Epithelial cell of esophagus (primary cell): ENCODE results near the gene CHST15.
"Not testable (repeated sequence)": the region's sequence is repeated elsewhere in the genome, so short reads cannot be mapped to it uniquely, and the experiment has no call there.

Experiments used
- DNase-seq: peaks from one replicate; pipeline ENCODE4 v3.0.0; 2010; ENCODE audit warnings: low read depth
- H3K4me3 ChIP-seq: 2 replicates; pipeline ENCODE4 v1.5.1; 2011; ENCODE audit warnings: mild to moderate bottlenecking, low read length, control low read depth
- CTCF ChIP-seq: IDR thresholded peaks from 2 replicates; pipeline ENCODE4 v1.5.1; 2011; ENCODE audit warnings: low read depth, mild to moderate bottlenecking, low read length, control low read depth, inconsistent platforms; ENCODE audit not compliant: insufficient read depth; ENCODE audit errors: missing control alignments

Gene CHST15

GRCh38 chr10:124036746-124037145 is 56.7 kb downstream of the CHST15 start:
- no peak for TF ChIP-seq CTCF
- no peak overlapping the region for H3K4me3 ChIP-seq

GRCh38 chr10:124035928-124036558 is 57.4 kb downstream of the CHST15 start:
- no peak for TF ChIP-seq CTCF
- DNase-seq = no peak
- H3K4me3 ChIP-seq = no peak overlapping the region

More at GRCh38 chr10:124036746-124037145, 56.7 kb downstream of the CHST15 start:
- no peak for DNase-seq

GRCh38 chr10:124035306-124035927 is 58.0 kb downstream of the CHST15 start:
- H3K4me3 ChIP-seq = no peak overlapping the region
- no peak for DNase-seq
- TF ChIP-seq CTCF = no peak

GRCh38 chr10:124034576-124035305 is 58.7 kb downstream of the CHST15 start:
- H3K4me3 ChIP-seq, DNase-seq: not testable (repeated sequence)

GRCh38 chr10:124033887-124034218 is 59.5 kb downstream of the CHST15 start:
- DNase-seq = no peak
- no peak for TF ChIP-seq CTCF
- H3K4me3 ChIP-seq = no peak overlapping the region

GRCh38 chr10:124032971-124033886 is 60.2 kb downstream of the CHST15 start:
- no peak for TF ChIP-seq CTCF
- no peak overlapping the region for H3K4me3 ChIP-seq
- peak; percentile 52 for DNase-seq
